ENCODE measurements around the gene WWOX.

Gene WWOX

GRCh38 chr16:78309763-78310162 is 210.3 kb downstream of the WWOX start:
- TF ChIP-seq ZNF274 (IDR thresholded peaks at IDR 0.05; ENCODE audit: low read depth, low read length), result no peak
- no peak for TF ChIP-seq SUZ12 (IDR thresholded peaks at IDR 0.05; ENCODE audit: extremely low read depth, insufficient read depth, insufficient read length)
- TF ChIP-seq YY1 (IDR thresholded peaks at IDR 0.05; ENCODE audit: insufficient read depth, insufficient read length), result no peak
- no peaks in the 10 kb centered on the region for H3K4me1 ChIP-seq (ENCODE audit: insufficient read depth, insufficient read length)
- H3K9me3 ChIP-seq (ENCODE audit: insufficient read depth, low read length), result no peaks in the 10 kb centered on the region
- H3K9ac ChIP-seq (ENCODE audit: insufficient read length, low read depth), result no peak overlapping the region
- H3K4me3 ChIP-seq (ENCODE audit: insufficient read length, low read depth), result no peak overlapping the region
- H3K27me3 ChIP-seq (ENCODE audit: insufficient read depth, insufficient read length), result no peaks in the 10 kb centered on the region
- H3K36me3 ChIP-seq (ENCODE audit: insufficient read depth, insufficient read length, low read length), result no peaks in the 10 kb centered on the region
- no peak for DNase-seq (ENCODE audit: low read depth, low spot score)

GRCh38 chr16:78310196-78310595 is 210.7 kb downstream of the WWOX start:
- no peaks in the 10 kb centered on the region for H3K27me3 ChIP-seq (ENCODE audit: insufficient read depth, insufficient read length)
- no peak for DNase-seq (ENCODE audit: low read depth, low spot score)
- H3K9ac ChIP-seq (ENCODE audit: insufficient read length, low read depth), result no peak overlapping the region
- no peak for TF ChIP-seq SUZ12 (IDR thresholded peaks at IDR 0.05; ENCODE audit: extremely low read depth, insufficient read depth, insufficient read length)
- no peak for TF ChIP-seq ZNF274 (IDR thresholded peaks at IDR 0.05; ENCODE audit: low read depth, low read length)
- no peak for TF ChIP-seq YY1 (IDR thresholded peaks at IDR 0.05; ENCODE audit: insufficient read depth, insufficient read length)
- H3K9me3 ChIP-seq (ENCODE audit: insufficient read depth, low read length), result no peaks in the 10 kb centered on the region
- no peaks in the 10 kb centered on the region for H3K36me3 ChIP-seq (ENCODE audit: insufficient read depth, insufficient read length, low read length)
- no peaks in the 10 kb centered on the region for H3K4me1 ChIP-seq (ENCODE audit: insufficient read depth, insufficient read length)
- no peak overlapping the region for H3K4me3 ChIP-seq (ENCODE audit: insufficient read length, low read depth)

GRCh38 chr16:78310990-78311561 is 211.6 kb downstream of the WWOX start:
- no peaks in the 10 kb centered on the region for H3K4me1 ChIP-seq (ENCODE audit: insufficient read depth, insufficient read length)
- H3K27me3 ChIP-seq (ENCODE audit: insufficient read depth, insufficient read length), result no peaks in the 10 kb centered on the region
- H3K9ac ChIP-seq (ENCODE audit: insufficient read length, low read depth), result no peak overlapping the region
- no peaks in the 10 kb centered on the region for H3K9me3 ChIP-seq (ENCODE audit: insufficient read depth, low read length)
- no peak for TF ChIP-seq ZNF274 (IDR thresholded peaks at IDR 0.05; ENCODE audit: low read depth, low read length)
- no peak for TF ChIP-seq YY1 (IDR thresholded peaks at IDR 0.05; ENCODE audit: insufficient read depth, insufficient read length)
- no peak for TF ChIP-seq SUZ12 (IDR thresholded peaks at IDR 0.05; ENCODE audit: extremely low read depth, insufficient read depth, insufficient read length)
- H3K4me3 ChIP-seq (ENCODE audit: insufficient read length, low read depth), result no peak overlapping the region
- H3K36me3 ChIP-seq (ENCODE audit: insufficient read depth, insufficient read length, low read length), result no peaks in the 10 kb centered on the region
- DNase-seq (ENCODE audit: low read depth, low spot score), result peak; percentile 23

- no peaks in the 10 kb centered on the region for H3K36me3 ChIP-seq (ENCODE audit: insufficient read depth, insufficient read length, low read length)
- H3K4me1 ChIP-seq (ENCODE audit: insufficient read depth, insufficient read length), result no peaks in the 10 kb centered on the region
- H3K9ac ChIP-seq (ENCODE audit: insufficient read length, low read depth), result no peak overlapping the region
- TF ChIP-seq YY1 (IDR thresholded peaks at IDR 0.05; ENCODE audit: insufficient read depth, insufficient read length) (no peak), SUZ12 (IDR thresholded peaks at IDR 0.05; ENCODE audit: extremely low read depth, insufficient read depth, insufficient read length) (no peak), ZNF274 (IDR thresholded peaks at IDR 0.05; ENCODE audit: low read depth, low read length) (no peak)
- no peak for DNase-seq (ENCODE audit: low read depth, low spot score)
- H3K9me3 ChIP-seq (ENCODE audit: insufficient read depth, low read length), result no peaks in the 10 kb centered on the region
- no peak overlapping the region for H3K4me3 ChIP-seq (ENCODE audit: insufficient read length, low read depth)
- H3K27me3 ChIP-seq (ENCODE audit: insufficient read depth, insufficient read length), result no peaks in the 10 kb centered on the region
These were observed 212.4 kb downstream of the WWOX start for GRCh38 chr16:78311831-78312230.

- TF ChIP-seq ZNF274 (IDR thresholded peaks at IDR 0.05; ENCODE audit: low read depth, low read length) (no peak), SUZ12 (IDR thresholded peaks at IDR 0.05; ENCODE audit: extremely low read depth, insufficient read depth, insufficient read length) (no peak), YY1 (IDR thresholded peaks at IDR 0.05; ENCODE audit: insufficient read depth, insufficient read length) (no peak)
- no peak for DNase-seq (ENCODE audit: low read depth, low spot score)
- no peaks in the 10 kb centered on the region for H3K9me3 ChIP-seq (ENCODE audit: insufficient read depth, low read length)
- no peaks in the 10 kb centered on the region for H3K36me3 ChIP-seq (ENCODE audit: insufficient read depth, insufficient read length, low read length)
- no peaks in the 10 kb centered on the region for H3K27me3 ChIP-seq (ENCODE audit: insufficient read depth, insufficient read length)
- no peak overlapping the region for H3K4me3 ChIP-seq (ENCODE audit: insufficient read length, low read depth)
- H3K9ac ChIP-seq (ENCODE audit: insufficient read length, low read depth), result no peak overlapping the region
- H3K4me1 ChIP-seq (ENCODE audit: insufficient read depth, insufficient read length), result no peaks in the 10 kb centered on the region
These were observed 218.2 kb downstream of the WWOX start for GRCh38 chr16:78317564-78318240.

GRCh38 chr16:78321620-78322360 is 222.3 kb downstream of the WWOX start:
- H3K4me1 ChIP-seq (ENCODE audit: insufficient read depth, insufficient read length), result peaks cover 6% of the 10 kb centered on the region
- TF ChIP-seq SUZ12 (IDR thresholded peaks at IDR 0.05; ENCODE audit: extremely low read depth, insufficient read depth, insufficient read length), result no peak
- no peak for TF ChIP-seq YY1 (IDR thresholded peaks at IDR 0.05; ENCODE audit: insufficient read depth, insufficient read length)
- H3K4me3 ChIP-seq (ENCODE audit: insufficient read length, low read depth), result no peak overlapping the region
- H3K9me3 ChIP-seq (ENCODE audit: insufficient read depth, low read length), result no peaks in the 10 kb centered on the region
- peak; percentile 9 for DNase-seq (ENCODE audit: low read depth, low spot score)
- no peaks in the 10 kb centered on the region for H3K36me3 ChIP-seq (ENCODE audit: insufficient read depth, insufficient read length, low read length)
- no peak overlapping the region for H3K9ac ChIP-seq (ENCODE audit: insufficient read length, low read depth)
- no peaks in the 10 kb centered on the region for H3K27me3 ChIP-seq (ENCODE audit: insufficient read depth, insufficient read length)

GRCh38 chr16:78323315-78323714 is 223.9 kb downstream of the WWOX start:
- H3K4me3 ChIP-seq (ENCODE audit: insufficient read length, low read depth), result no peak overlapping the region
- no peaks in the 10 kb centered on the region for H3K27me3 ChIP-seq (ENCODE audit: insufficient read depth, insufficient read length)
- no peak overlapping the region for H3K9ac ChIP-seq (ENCODE audit: insufficient read length, low read depth)
- no peaks in the 10 kb centered on the region for H3K9me3 ChIP-seq (ENCODE audit: insufficient read depth, low read length)
- TF ChIP-seq ZNF274 (IDR thresholded peaks at IDR 0.05; ENCODE audit: low read depth, low read length) (no peak), YY1 (IDR thresholded peaks at IDR 0.05; ENCODE audit: insufficient read depth, insufficient read length) (no peak), SUZ12 (IDR thresholded peaks at IDR 0.05; ENCODE audit: extremely low read depth, insufficient read depth, insufficient read length) (no peak)
- no peaks in the 10 kb centered on the region for H3K36me3 ChIP-seq (ENCODE audit: insufficient read depth, insufficient read length, low read length)
- H3K4me1 ChIP-seq (ENCODE audit: insufficient read depth, insufficient read length), result peaks cover 6% of the 10 kb centered on the region
- DNase-seq (ENCODE audit: low read depth, low spot score), result no peak

All from NT2/D1 (cell line).